AG08396 (cell line): ENCODE data around the gene NAXE.
"Not testable (repeated sequence)": the region's sequence is repeated elsewhere in the genome, so short reads cannot be mapped to it uniquely, and the experiment has no call there.

ENCODE experiments used
- DNase-seq: peaks from one replicate; pipeline ENCODE4 v3.0.0; 2012; ENCODE audit warnings: low spot score, mixed read lengths

Gene NAXE

DNA sequence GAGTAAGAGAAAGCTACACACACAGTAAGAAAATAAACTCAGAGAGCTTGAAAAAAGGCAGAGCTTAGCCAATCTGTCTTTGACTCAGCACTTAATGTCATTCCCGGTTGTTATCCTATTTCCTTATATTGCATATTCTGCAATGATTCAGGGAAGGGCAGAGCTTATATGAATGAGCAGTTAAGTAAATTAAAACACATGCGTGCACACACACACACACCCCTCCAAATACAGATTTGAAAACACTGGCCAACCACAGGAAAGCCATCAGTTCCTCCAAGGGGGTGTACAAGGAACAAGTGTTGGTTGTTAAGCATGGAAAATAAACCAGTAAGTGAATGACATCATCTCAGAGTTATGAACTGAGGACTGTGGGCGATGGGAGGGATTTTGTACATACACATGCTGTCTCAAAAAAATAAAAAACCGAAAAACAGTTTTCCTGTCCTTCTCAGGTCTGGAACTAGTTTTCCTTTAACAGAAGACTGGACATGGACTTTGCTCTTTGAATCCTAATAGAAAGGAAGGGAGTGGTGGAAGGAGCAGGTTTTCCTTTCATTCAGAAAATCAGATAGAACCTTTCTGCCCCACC lies 20.2 kb upstream of the NAXE start:
- DNase-seq: peak; percentile 82

DNA sequence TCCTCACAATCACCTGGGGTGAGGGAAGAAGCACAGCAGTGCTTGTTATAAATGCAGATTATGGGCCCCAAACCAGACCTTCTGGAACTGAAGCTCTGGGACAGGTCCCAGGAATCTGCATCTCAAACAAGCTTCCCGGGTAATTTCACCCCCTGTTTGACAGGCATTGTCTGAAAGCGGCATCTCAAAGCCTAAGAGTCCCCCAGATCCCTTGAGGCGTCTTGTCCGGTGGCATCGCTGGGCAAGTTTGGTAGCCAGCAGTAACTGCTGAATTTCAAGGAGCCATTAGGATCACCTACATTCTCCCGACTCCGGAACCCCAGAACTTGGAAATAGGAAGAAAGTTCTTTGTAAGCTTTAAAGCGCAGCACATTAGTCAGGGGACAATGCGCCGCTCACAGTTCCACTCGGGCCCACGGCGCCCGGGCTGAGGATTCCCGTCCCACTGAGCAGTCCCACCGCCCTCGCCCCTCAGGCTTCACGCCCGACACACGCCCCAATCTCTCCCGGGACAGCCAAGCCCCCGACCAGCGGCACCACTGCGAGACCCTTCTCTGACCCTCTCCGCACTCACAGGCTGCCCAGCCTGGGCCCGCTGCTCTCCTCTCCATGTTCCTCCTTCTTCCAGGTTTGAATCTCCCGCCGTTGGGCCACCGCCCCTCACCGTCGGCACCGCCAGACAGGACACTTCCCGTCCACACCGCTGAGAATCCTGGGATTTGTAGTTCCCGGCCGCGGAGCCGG lies 19.5 kb upstream of the NAXE start, which contains the start of gene IQGAP3:
Gene IQGAP3 (minus strand): TSS at position 647 of the 744 bp plus-strand sequence. CDS start 36 bp downstream, at position 611.
- peak; percentile 94 for DNase-seq

DNA sequence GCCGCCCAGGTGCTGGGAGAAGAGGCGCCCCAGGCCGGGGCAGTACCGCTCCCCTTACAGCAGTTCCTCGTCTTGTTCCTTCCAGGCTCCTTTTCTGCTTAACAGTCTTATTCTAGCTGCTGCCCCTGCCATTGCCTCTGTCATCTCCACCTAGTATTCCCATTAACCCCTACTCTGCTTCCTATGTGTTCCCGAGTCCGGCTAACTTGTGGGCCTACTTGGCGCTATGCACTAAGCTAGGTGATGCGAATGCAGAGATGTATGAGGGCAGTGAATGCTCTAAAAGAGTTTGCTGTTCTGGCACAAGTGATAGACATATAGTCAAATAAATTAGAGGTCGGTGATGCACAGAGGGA lies 18.9 kb upstream of the NAXE start:
- no peak for DNase-seq

DNA sequence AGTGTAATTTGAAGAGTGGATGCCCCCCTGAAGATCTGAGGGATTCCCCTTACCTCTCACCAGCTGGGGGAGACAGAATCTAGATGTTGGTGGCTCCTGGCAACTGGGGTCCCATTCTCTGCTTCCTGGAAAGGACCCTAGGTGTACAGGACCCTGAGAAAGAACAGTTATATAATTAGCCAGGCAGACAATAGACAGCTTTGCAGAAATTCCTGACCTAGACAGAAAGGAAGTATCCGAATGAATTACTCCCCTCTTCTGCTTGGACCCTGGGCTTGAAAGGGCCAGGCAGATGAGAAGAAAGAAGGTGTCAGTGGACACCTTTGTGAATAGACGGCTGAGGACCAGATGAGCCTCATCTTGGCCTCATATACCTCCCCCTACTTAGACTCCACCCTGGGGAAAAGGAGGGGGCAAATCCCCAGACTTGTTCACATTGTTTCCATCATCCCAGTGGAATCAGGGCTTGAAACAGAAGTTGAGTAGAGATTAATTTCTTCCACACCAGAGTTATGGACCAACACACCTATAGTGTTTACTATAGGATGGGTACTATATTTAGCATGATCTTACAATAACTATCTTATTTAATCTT lies 17.4 kb upstream of the NAXE start:
- DNase-seq: no peak

DNA sequence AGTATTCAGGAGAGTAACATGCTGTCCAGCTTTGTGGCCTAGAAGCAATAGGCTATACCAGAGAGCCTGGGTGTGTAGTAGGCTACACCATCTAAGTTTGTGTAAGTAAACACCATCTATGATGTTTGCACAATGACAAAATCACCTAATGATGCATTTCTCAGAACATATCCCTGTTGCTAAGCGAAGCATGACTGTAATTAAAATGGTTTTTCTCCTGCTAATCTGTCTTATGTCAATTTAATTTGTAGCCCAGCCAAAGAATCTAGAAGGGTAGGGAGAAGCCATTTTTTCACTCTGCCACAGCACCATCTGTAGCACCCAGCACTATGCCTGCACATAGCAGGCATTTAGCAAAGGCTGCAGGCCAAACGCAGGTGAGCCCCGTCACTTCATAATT lies 14.0 kb upstream of the NAXE start:
- DNase-seq: no peak

DNA sequence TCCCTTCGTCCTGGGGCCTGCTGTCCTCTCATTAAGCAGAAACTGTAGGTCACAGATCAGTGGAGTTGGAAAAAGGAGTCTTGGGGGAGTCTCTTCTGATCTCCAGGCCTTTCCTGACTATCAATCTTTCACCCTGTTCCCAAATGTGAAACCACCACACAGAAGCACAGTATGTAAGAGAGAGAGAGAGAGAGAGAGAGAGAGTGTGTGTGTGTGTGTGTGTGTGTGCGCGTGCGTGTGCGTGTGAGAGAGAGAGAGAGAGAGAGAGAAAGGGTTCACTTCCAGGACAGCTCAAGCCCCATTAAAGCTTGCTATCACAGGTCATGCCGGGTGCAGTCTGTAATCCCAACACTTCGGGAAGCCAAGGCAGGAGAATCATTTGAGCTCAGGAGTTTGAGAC lies 13.5 kb upstream of the NAXE start:
- no peak for DNase-seq

DNA sequence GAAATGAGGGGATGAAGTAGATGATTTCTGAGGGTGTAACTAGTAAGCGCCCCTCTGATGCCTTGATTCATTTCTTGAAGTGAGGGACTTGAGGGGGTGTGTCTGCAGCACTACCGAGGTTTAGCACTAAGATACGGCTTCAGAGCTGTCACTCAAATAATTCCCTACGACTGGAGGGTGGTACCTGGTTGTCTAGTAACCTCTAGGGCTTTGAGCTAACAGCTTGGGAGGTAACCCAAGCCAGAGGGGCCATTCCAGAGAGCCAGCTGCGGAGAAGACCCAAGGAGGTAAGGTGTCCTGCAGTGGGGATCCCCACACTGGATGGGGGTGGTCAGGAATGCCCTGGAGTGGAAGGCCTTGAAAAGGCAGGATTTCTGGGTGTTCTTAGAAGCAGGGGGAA lies 12.1 kb upstream of the NAXE start, which contains the start of gene TTC24:
Gene TTC24 (plus strand): TSS at position 252 of the 400 bp plus-strand sequence. CDS start 1,642 bp downstream, outside the sequence.
- DNase-seq: no peak

DNA sequence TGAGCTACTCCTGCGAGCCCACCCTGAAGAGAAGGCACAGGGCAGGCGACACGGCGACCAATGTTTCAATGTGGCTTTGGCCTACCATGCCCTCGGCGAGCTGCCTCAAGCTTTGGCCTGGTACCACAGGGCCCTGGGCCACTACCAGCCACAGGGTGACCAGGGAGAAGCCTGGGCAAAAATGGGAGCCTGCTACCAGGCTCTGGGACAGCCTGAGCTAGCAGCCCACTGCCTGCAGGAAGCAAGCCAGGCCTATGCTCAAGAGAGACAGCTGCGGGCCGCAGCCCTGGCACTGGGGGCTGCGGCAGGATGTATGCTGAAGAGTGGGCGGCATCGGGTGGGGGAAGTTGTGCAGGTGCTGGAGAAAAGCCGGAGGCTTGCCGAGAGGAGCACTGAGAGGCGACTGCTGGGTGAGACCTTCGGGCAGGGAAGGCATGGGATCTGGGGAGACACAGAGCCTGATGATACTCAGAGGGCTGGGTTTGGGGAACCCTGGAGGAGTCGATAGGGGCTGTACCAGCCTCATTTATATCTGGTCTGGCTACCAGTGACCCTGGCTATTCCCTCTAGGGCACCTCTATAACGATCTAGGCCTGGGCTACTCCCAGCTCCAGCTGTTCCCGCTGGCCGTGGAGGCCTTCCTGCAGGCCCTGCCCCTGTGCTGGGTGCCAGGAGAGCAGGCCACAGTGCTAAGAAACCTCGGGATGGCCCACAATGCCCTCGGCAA lies 9.8 kb upstream of the NAXE start:
- no peak for DNase-seq

DNA sequence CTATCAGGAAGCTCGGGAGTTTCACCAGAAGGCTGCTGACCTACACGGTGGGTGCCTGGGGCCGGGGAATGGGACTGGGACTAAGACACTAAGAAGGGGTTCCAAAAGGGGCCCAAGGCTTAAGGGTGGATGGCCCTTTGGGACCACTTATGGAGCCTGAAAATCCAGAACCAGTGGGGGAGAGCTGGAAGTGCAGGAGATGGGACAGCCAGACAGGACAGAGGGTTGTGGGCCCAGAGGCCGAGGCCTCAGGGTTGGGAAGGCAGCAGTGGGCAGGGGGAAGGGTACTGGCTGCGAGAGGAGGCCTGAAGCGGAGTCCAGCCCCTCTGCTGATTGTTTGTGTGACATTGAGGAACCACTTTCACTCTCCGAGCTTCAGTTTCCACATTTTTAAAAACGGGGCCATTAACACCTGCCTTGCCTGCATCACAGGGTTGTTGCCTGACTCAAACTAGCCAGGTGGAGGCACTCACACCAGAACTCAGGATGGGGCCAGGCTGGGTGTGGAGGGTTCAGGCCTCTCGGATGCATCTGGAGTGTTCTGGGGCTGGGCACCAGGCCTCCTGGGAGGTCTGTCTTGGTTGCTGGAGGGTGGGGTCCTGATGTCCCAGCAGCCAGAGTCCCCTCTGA lies 9.1 kb upstream of the NAXE start:
- no peak for DNase-seq

DNA sequence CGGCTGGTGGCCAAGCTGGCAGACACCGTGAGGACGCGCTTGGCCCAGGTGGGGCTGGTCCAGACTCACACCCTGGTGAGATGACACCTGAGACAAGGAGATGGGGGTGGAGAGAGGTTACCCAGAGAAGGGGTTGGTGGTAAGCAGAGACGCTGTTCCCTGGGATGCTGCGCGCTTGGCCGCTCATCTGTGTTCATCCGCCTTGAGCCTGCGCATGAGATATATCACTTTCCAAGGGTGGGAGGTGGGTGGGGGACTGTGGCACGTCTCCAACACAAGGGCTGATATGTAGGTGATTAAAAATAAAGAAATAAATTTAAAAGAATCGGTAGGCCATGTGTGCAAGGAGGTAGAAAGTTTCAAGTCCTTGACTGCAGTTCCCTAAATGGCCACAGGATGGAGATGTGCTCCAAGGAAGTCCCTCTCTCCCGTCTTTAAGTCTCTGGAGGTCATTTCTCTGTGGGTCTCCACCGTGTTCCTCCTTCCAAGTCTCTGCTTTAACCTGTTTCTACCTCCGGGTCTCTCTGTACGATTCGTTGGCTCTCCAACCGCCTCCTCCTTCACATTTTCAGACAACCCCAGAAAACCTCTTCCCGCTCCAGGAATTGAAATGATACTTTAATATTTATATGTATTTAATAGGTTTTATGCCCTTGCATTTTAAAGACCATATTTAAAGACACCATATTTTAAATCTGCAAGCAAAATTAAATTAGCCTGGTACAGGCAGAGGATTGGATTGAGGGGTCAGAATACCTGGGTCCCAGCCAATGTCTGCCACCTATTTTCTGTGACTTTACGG lies 7.6 kb upstream of the NAXE start:
- DNase-seq: peak; percentile 73

DNA sequence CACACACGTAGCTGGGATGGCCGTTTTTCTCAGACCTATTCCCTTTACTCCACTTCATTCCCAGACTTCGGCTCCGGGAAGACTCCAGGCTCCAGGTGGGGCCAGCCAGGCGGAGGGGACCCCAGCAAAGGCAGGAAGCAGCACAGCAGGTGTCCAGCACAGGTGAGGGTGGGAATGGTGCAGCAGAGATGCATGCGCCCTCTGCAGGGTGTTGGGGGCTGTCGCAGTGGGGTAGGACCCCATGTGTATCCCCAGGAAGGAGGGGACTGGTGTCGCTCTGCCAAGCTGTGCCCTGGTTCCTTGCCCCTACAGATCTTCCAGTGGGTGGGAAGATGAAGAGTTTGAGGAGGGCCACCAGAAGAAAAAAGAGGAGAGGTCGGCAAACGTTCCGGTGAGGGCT lies 6.8 kb upstream of the NAXE start:
- DNase-seq: no peak

DNA sequence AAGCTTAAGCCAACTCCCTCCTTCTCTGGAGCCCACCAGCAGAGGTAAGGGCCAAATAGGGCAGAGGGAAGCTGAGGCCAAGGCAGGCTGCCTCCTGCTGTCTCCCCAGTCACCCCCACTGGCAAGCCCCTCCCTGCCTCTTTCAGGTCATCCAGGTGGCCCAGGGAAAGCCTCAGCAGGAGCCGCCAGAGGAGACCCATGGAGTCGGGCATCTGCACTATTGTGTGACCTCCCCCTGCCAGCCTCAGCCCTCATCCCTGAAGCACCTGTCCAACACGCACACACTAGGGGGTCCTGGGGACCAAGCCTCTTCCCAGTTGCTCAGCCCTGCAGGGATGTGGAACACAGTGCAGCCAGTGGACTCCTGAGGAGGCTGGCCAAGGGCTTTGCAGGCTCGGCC lies 5.3 kb upstream of the NAXE start:
- no peak for DNase-seq

DNA sequence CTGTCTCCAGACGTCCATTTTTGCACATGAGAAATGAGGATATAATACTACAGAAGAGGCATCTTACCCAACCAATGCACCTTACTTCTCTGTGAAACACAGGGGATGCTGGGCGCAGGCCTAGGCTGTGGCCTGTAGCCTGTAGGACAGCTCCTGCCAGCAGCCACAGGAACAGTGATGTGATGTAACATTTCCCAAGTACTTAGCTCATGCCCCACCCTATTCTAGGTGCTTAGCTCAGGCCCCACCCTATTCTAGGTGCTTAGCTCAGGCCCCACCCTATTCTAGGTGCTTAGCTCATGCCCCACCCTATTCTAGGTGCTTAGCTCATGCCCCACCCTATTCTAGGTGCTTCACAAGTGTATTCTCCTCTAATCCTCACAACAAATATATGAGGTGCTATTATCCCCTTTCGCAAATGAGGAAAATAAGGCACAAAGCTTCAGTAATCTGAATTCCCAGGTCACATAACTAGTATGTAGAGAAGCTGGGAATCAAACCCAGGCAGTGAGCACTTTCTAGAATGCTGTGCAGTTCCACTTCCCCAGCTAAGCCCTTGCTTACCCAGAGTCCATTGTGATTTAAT lies 4.6 kb upstream of the NAXE start:
- DNase-seq: no peak

DNA sequence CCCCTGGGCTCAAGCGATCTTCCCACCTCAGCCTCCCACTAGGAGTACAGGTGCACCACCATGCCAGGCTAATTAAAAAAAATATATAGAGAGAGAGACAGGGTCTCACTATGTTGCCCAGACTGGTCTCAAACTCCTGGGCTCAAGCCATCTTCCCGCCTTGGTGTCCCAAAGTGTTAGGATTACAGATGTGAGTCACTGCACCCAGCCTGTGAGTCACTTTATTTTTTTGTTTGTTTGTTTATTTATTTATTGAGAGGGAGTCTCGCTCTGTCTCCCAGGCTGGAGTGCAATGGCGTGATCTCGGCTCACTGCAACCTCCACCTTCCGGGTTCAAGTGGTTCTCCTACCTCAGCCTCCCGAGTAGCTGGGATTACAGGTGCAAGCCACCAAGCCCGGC lies 3.6 kb upstream of the NAXE start:
- not testable (repeated sequence) for DNase-seq

DNA sequence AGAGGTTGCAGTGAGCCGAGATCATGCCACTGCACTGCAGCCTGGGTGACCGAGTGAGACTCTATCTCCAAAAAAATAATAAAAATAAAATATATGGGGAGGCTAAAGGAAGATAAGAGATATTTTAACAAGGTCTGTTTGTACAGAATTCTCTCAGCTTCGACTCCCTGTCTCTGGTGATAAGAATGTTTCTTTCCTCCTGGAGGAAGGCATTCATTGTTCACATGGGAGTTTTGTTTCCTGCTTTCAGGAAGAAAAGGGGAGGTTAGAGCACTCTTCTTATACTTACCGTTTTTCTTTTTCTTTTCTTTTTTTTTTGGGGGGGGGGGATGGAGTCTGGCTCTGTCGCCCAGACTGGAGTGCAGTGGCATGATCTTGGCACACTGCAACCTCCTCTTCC lies 2.0 kb upstream of the NAXE start:
- no peak for DNase-seq

DNA sequence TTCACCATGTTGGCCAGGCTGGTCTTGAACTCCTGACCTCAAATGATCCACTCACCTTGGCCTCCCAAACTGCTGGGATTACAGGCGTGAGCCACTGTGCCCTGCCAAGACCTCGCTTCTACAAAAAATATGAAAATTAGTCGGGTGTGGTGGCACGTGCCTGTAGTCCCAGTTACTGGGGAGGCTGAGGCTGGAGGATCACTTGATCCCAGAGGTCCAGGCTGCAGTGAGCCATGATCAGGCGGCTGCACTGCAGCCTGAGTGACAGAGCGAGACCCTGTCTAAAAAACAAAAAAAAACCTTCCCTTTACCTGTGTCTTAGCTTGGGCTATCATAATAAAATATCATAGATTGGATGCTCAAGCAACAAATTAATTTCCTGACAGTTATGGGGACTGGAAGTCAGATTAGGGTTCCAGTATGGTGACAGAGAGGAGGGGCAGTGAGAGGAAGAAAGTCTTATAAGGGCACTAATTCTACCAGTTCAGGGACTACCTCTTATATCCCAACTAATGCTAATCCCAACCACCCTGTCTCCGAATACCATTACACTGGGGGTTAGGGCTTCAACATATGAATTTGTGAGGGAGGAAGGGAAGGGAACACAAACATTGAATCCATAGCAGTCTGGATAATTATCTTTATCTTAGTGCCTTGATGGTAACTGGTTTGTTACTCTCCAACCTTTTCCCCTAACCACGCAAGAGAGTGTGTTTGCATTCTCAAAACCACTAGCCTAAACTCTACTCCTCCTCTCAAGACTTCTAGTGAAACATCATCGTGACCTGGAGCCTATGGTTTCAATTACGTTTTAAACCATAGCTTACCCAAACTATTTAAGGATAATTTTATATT lies 1.0 kb upstream of the NAXE start:
- no peak for DNase-seq

DNA sequence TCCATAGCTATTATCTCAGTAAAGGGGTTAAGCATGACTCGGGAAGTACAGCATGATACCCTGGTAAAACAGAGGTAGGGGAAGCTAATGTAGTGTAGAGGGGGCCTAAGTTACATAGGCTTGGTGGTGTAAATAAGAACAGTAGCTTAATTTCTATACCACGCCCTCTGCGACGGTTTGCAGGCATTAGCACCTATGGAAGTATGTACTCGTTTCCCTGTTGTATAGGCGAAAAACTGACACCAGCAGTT lies 470 bp upstream of the NAXE start:
- DNase-seq: no peak

DNA sequence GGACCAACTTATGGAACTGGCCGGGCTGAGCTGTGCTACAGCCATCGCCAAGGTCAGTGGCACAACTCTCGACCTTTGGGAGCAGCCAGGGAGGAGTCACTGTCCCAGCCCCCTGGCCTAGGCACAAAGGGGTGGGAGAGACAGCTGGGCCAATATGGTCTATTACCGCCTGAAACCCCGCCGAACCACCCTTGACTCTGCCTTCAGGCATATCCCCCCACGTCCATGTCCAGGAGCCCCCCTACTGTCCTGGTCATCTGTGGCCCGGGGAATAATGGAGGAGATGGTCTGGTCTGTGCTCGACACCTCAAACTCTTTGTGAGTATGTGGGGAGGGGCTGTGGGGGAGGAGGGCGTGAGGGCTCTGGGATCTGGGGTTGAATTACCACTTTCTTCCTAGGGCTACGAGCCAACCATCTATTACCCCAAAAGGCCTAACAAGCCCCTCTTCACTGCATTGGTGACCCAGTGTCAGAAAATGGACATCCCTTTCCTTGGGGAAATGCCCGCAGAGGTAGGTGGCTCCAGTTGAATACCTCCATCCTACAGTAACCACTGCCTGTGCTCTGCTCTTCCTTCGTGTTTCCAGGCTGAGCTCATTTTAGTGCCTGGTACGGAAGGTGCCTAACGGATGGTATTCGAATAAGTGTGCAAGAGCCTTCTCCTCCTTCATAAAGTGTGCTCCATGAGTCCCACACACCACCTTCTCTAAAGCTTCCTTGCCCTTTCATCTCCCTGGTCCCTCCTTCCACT lies 758 bp downstream of the NAXE start:
- DNase-seq: no peak

DNA sequence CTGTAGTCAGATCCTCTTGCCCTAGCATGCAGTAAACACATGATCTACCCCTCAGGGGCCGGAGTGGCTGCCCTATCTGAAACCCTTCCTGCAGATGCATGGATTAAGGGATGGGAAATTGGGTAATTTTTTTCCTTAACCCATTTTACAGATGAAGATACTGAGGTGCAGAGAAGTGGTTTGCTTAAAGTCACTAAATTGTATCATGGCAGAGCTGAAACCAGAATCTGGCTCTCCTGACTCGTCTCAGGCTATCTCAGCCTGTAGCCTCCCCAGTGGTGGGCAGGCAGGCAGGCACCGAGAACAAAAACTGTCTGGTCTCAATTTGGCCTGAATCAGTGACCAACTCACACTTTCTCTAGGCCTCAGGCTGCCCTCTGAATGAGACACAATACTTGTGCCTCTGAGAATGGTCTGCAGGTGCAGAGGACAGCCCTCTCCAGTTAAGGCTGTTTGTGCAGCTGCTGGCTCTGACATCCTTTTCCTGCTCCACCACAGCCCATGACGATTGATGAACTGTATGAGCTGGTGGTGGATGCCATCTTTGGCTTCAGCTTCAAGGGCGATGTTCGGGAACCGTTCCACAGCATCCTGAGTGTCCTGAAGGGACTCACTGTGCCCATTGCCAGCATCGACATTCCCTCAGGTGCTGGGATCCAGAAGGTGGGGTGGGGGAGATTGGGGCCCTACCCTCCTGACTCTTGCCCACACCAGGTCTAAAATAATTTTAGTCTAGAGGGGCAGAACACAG lies 1.5 kb downstream of the NAXE start:
- no peak for DNase-seq
